Adrenal gland (tissue), 12 donors: ENCODE results near the gene KRTAP5-5. TPM values are rescaled to one million over a fixed set of nuclear protein-coding genes. Genes with fewer than 3 reads are reported as not detected.
"Not testable (repeated sequence)": the region's sequence is repeated elsewhere in the genome, so short reads cannot be mapped to it uniquely, and the experiment has no call there.

Source experiments
- DNase-seq, 7 donors: peaks; one replicate each; pipeline ENCODE4 v3.0.0-alpha.2; 2019 to 2020
- H3K27ac ChIP-seq, 5 donors: fragments of 200-600 bp; sonication (generic) in 4 of 5; 1 replicate in 3 of 5; 2 replicates in 2 of 5; pipeline versions ENCODE4 v1.5.1 to v1.8.0; 2016 to 2020; ENCODE audit warnings: mild to moderate bottlenecking in 1 of 5
- H3K27me3 ChIP-seq: fragments of 200-600 bp; 2 replicates; pipeline ENCODE4 v1.8.0; 2021
- H3K36me3 ChIP-seq, 2 donors: fragments of 200-600 bp; replicated peaks in 1 of 2; 1 replicate in 1 of 2; 2 replicates in 1 of 2; pipeline versions ENCODE4 v1.5.1 to v1.8.0; 2018 to 2022
- H3K4me1 ChIP-seq, 2 donors: fragments of 200-600 bp; replicated peaks in 1 of 2; 1 replicate in 1 of 2; 2 replicates in 1 of 2; pipeline versions ENCODE4 v1.5.1 to v1.8.0; 2018 to 2021
- H3K4me3 ChIP-seq, 4 donors: fragments of 200-600 bp; sonication (generic) in 3 of 4; one replicate each; pipeline ENCODE4 v1.5.1; 2016 to 2018
- H3K9me3 ChIP-seq, 3 donors: fragments of 200-600 bp; sonication (generic) in 1 of 3; replicated peaks in 1 of 3; 1 replicate in 2 of 3; 2 replicates in 1 of 3; pipeline versions ENCODE4 v1.5.1 to v1.8.0; 2016 to 2021
- CTCF ChIP-seq, 6 experiments: fragments of 450-650 bp in 4 of 6; fragments of 200-600 bp in 2 of 6; sonication (generic) in 1 of 6; IDR thresholded peaks; 1 replicate in 5 of 6; 2 replicates in 1 of 6; pipeline versions ENCODE4 v1.5.1 to v1.8.0; 2016 to 2021; ENCODE audit warnings: antibody characterized with exemption in 6 of 6, mild to moderate bottlenecking in 2 of 6, moderate library complexity in 1 of 6
- POLR2A ChIP-seq, 2 donors: fragments of 450-650 bp; IDR thresholded peaks; one replicate each; pipeline ENCODE4 v1.6.1; 2017; ENCODE audit warnings: antibody characterized with exemption in 2 of 2, mild to moderate bottlenecking in 2 of 2, moderate library complexity in 1 of 2
- WGBS, 4 donors: extraction: QIAGEN DNeasy Blood & Tissue Kit in 2 of 4; methylation state at CpG; one replicate each; pipeline versions ENCODE4 v1.1.5 to v1.1.7; 2013 to 2017; 5-methylcytosine and 5-hydroxymethylcytosine counted together
- intact Hi-C, 2 donors: fragments of 100-400 bp; cut with DNase I; formaldehyde crosslinking; loops; one replicate each; pipeline versions ENCODE4 v1.14.1 to v1.15.0; 2022 to 2023
- polyA plus RNA-seq, 3 donors: library from polyadenylated mRNA; stranded (reverse); fragments of 200-250 nt in 2 of 3; fragments of 350-450 nt in 1 of 3; fragmentation: Illumina TruSeq in 1 of 3; extraction: RNeasy Lipid Tissue Mini Kit (QIAGEN cat#74804) in 1 of 3; gene quantifications; one replicate each; pipeline ENCODE4 v1.2.3, GENCODE V29; 2013 to 2014
- total RNA-seq, 9 donors: library from RNA; depleted of rRNA in 4 of 9; stranded (reverse); fragments of >200 nt in 4 of 9; fragments of 120-200 nt in 1 of 9; fragmentation: NEBNext Ultra II Directional in 1 of 9; extraction: Animal tissue kit (Norgen Biotek cat#: 25700) in 1 of 9; gene quantifications; one replicate each; pipeline versions ENCODE4 v1.1.0 to v1.2.4, GENCODE V29; 2013 to 2023
- donor health status: healthy with polysubstance abuse.
- donor health status: Bipolar disorder and iron deficiency.
- donor health status: DM: yes; HTN: yes; CAD: no.
- donor health status: DM: no; HTN: no; CAD: no.
- donor health status: DM: no; HTN: no; CAD: no.
- donor health status: DM: yes; HTN: yes; CAD: no.

Gene KRTAP5-5
- total and polyA plus RNA-seq, 12 donors, result not detected

- intact Hi-C loops, result no loop called here
- TF ChIP-seq CTCF (IDR thresholded peaks at IDR 0.05), result no peak
- TF ChIP-seq POLR2A (IDR thresholded peaks at IDR 0.05), result no peak
- no peak overlapping the region for H3K4me3 ChIP-seq
- H3K27ac ChIP-seq, result no peak overlapping the region
- no peaks in the 10 kb centered on the region for H3K4me1 ChIP-seq
- no peak for DNase-seq
- WGBS, 4 donors, result 55 to 73% (median 59%) methylated on average over 2 of the region's 2 CpGs
- H3K27me3 ChIP-seq, result peaks cover 19% of the 10 kb centered on the region
- no peaks in the 10 kb centered on the region for H3K36me3 ChIP-seq
- H3K9me3 ChIP-seq, result no peaks in the 10 kb centered on the region
Measured at GRCh38 chr11:1586699-1587098, 42.9 kb upstream of the KRTAP5-5 start.

GRCh38 chr11:1589191-1589963 lies 40.2 kb upstream of the KRTAP5-5 start:
- WGBS, 4 donors, result 23 to 34% (median 31%) methylated on average over 7 to 8 of the region's 10 CpGs
- intact Hi-C loops, DNase-seq, H3K27ac ChIP-seq, H3K36me3 ChIP-seq, H3K4me1 ChIP-seq, H3K9me3 ChIP-seq, H3K4me3 ChIP-seq, H3K27me3 ChIP-seq: not testable (repeated sequence)

- Histone ChIP-seq H3K36me3 (no peaks in the 10 kb centered on the region), H3K4me1 (no peaks in the 10 kb centered on the region), H3K27ac (no peak overlapping the region), H3K4me3 (no peak overlapping the region), H3K27me3 (peaks cover 11% of the 10 kb centered on the region), H3K9me3 (no peaks in the 10 kb centered on the region)
- WGBS, 4 donors, result 78 to 89% (median 85%) methylated on average over 6 of the region's 6 CpGs
- intact Hi-C loops, result no loop called here
- DNase-seq, result no peak
- TF ChIP-seq CTCF (IDR thresholded peaks at IDR 0.05), result no peak
- TF ChIP-seq POLR2A (IDR thresholded peaks at IDR 0.05), result no peak
Measured at GRCh38 chr11:1589996-1590395, 39.6 kb upstream of the KRTAP5-5 start.

- DNase-seq, result no peak
- H3K4me1 ChIP-seq, result no peaks in the 10 kb centered on the region
- WGBS, 4 donors, result 71 to 78% (median 75%) methylated on average over 9 of the region's 9 CpGs
- H3K27ac ChIP-seq, result no peak overlapping the region
- H3K4me3 ChIP-seq, result no peak overlapping the region
- no peaks in the 10 kb centered on the region for H3K9me3 ChIP-seq
- intact Hi-C loops, result no loop called here
- H3K36me3 ChIP-seq, result no peaks in the 10 kb centered on the region
- TF ChIP-seq POLR2A (IDR thresholded peaks at IDR 0.05) (no peak), CTCF (IDR thresholded peaks at IDR 0.05) (no peak)
- peaks cover 25% of the 10 kb centered on the region for H3K27me3 ChIP-seq
Measured at GRCh38 chr11:1592628-1593027, 36.9 kb upstream of the KRTAP5-5 start.

GRCh38 chr11:1595994-1596575 lies 33.5 kb upstream of the KRTAP5-5 start:
- peaks cover 25% of the 10 kb centered on the region for H3K27me3 ChIP-seq
- DNase-seq, H3K36me3 ChIP-seq, H3K9me3 ChIP-seq, intact Hi-C loops, H3K4me3 ChIP-seq, H3K27ac ChIP-seq, H3K4me1 ChIP-seq: not testable (repeated sequence)
- WGBS, 4 donors, result 54 to 60% (median 57%) methylated on average over 11 of the region's 11 CpGs

- H3K9me3 ChIP-seq, H3K27ac ChIP-seq, DNase-seq, intact Hi-C loops, H3K36me3 ChIP-seq, H3K4me1 ChIP-seq, H3K4me3 ChIP-seq: not testable (repeated sequence)
- peaks cover 22% of the 10 kb centered on the region for H3K27me3 ChIP-seq
- WGBS, 4 donors, result 64 to 68% (median 66%) methylated on average over 16 to 19 of the region's 19 CpGs
Measured at GRCh38 chr11:1596576-1597121, 32.9 kb upstream of the KRTAP5-5 start.
